ENCODE measurements around the gene RIC8B. TPM values are rescaled to one million over a fixed set of nuclear protein-coding genes. Genes with fewer than 3 reads are reported as not detected.

The RIC8B gene
- total RNA-seq, 4 donors from 2014 or later = 15.1 to 24.9 (median 21.6) TPM

DNA sequence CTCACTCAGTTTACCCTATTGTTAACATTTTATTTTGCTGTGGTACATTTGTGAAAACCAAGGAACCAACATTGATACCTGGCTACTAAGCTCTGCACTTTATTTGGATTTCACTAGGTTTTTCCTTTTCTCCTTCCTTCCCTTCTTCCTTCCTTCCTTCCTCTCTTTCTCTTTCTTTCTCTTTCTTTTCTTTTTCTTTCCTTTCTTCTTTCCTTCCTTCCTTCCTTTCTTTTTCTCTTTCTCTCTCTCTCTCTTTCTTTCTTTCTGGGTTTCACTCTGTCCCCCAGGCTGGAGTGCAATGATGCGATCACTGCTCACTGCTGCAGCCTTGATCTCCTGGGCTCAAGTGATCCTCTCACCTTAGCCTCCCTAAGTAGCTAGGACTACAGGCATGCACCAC, 152.2 kb downstream of the RIC8B start:
- no peak for DNase-seq (ENCODE audit: low spot score in 2 of 2)
- H3K36me3 ChIP-seq = no peaks in the 10 kb centered on the region
- H3K4me1 ChIP-seq = no peaks in the 10 kb centered on the region
- WGBS, 2 donors = 95 to 100% methylated on average over 1 of the region's 1 CpG
- no peak for TF ChIP-seq POLR2A (IDR thresholded peaks at IDR 0.05)
- TF ChIP-seq EP300 (IDR thresholded peaks at IDR 0.05) = no peak
- TF ChIP-seq, protein P1, sequence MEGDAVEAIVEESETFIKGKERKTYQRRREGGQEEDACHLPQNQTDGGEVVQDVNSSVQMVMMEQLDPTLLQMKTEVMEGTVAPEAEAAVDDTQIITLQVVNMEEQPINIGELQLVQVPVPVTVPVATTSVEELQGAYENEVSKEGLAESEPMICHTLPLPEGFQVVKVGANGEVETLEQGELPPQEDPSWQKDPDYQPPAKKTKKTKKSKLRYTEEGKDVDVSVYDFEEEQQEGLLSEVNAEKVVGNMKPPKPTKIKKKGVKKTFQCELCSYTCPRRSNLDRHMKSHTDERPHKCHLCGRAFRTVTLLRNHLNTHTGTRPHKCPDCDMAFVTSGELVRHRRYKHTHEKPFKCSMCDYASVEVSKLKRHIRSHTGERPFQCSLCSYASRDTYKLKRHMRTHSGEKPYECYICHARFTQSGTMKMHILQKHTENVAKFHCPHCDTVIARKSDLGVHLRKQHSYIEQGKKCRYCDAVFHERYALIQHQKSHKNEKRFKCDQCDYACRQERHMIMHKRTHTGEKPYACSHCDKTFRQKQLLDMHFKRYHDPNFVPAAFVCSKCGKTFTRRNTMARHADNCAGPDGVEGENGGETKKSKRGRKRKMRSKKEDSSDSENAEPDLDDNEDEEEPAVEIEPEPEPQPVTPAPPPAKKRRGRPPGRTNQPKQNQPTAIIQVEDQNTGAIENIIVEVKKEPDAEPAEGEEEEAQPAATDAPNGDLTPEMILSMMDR (IDR thresholded peaks at IDR 0.05) = no peak
- no peaks in the 10 kb centered on the region for H3K9me3 ChIP-seq
- no peak overlapping the region for H3K27ac ChIP-seq
- peaks cover 0 to 12% of the 10 kb centered on the region in 2 donors for H3K27me3 ChIP-seq
- no peak overlapping the region for H3K4me3 ChIP-seq

DNA sequence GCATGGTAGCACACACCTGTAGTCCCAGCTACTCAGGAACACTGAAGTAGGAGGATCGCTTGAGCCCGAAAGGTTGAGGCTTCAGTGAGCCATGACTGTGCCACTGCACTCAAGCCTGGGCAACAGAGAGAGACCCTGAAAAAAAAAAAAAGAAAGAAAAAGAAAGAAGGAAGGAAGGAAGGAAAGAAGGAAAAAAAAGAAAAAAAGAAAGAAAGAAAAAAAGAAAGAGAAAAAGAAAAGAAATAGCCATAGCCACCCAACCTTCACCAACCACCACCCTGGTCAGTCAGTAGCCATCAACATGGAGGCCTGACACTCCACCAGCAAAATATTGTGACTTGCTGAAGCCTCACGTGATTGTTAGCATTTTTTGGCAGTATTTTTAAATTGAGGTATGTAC, 159.8 kb downstream of the RIC8B start:
- H3K9me3 ChIP-seq = peaks cover 0 to 4% (median 0%) of the 10 kb centered on the region in 4 donors
- H3K27ac ChIP-seq = no peak overlapping the region
- TF ChIP-seq POLR2A (IDR thresholded peaks at IDR 0.05) (no peak), EP300 (IDR thresholded peaks at IDR 0.05) (no peak)
- TF ChIP-seq, protein P1 (IDR thresholded peaks at IDR 0.05) = no peak
- no peaks in the 10 kb centered on the region for H3K36me3 ChIP-seq
- no peaks in the 10 kb centered on the region for H3K27me3 ChIP-seq
- no peak for DNase-seq (ENCODE audit: low spot score in 2 of 2)
- 80 to 86% methylated on average over 3 of the region's 3 CpGs for WGBS, 2 donors
- H3K4me1 ChIP-seq = no peaks in the 10 kb centered on the region
- H3K4me3 ChIP-seq = no peak overlapping the region

Other genes starting within 250 kb of the RIC8B start
- not detected for gene RFX4, start 191.7 kb upstream of the RIC8B start, total RNA-seq
- 10 to 100 TPM; 20.1 to 34.1 (median 31.3) TPM for gene TMEM263, start 181.2 kb downstream of the RIC8B start, total RNA-seq
- 10 to 100 TPM; 17.5 to 26.3 (median 19.4) TPM for gene MTERF2, start 212.5 kb downstream of the RIC8B start, total RNA-seq

All from tibial nerve (tissue), 4 donors.